Activated CD8-positive, alpha-beta memory T cell treated with anti-CD3 and anti-CD28 coated beads for 1 hour (primary cell): ENCODE data around the gene CLSTN3.

ENCODE experiments used
- DNase-seq, 2 donors: peaks; one replicate each; pipeline ENCODE4 v3.0.0-alpha.2; 2020; ENCODE audit warnings: low read depth in 1 of 2; ENCODE audit errors: extremely low read depth in 1 of 2

The CLSTN3 gene

GRCh38 chr12:7125632-7126227 is 4.4 kb upstream of the CLSTN3 start:
- DNase-seq = no peak

- DNase-seq = no peak
These were observed 2.1 kb upstream of the CLSTN3 start for GRCh38 chr12:7127916-7128626.

- no peak for DNase-seq
These were observed 1.4 kb upstream of the CLSTN3 start, which contains the start of gene RBP5 for GRCh38 chr12:7128681-7129286. RBP5 (minus strand) TSS chr12:7128889; CDS start chr12:7128775, 114 bp downstream.

GRCh38 chr12:7129287-7129871 is 792 bp upstream of the CLSTN3 start:
- DNase-seq = no peak

GRCh38 chr12:7130701-7131501 is 730 bp downstream of the CLSTN3 start:
- DNase-seq = peak in 1 of 2 donors; percentile 33

- DNase-seq = no peak
These were observed 1.3 kb downstream of the CLSTN3 start for GRCh38 chr12:7131502-7131866.

GRCh38 chr12:7134396-7135166 is 4.4 kb downstream of the CLSTN3 start:
- no peak for DNase-seq

- DNase-seq = no peak
These were observed 5.9 kb downstream of the CLSTN3 start for GRCh38 chr12:7136071-7136470.

GRCh38 chr12:7136676-7137075 is 6.5 kb downstream of the CLSTN3 start:
- no peak for DNase-seq

- DNase-seq = no peak
These were observed 7.7 kb downstream of the CLSTN3 start for GRCh38 chr12:7137908-7138307.

GRCh38 chr12:7139200-7139599 is 9.0 kb downstream of the CLSTN3 start:
- no peak for DNase-seq

GRCh38 chr12:7141351-7142005 is 11.3 kb downstream of the CLSTN3 start:
- no peak for DNase-seq

GRCh38 chr12:7142056-7142644 is 12.0 kb downstream of the CLSTN3 start:
- DNase-seq = peak in 1 of 2 donors; percentile 34

- DNase-seq = no peak
These were observed 12.8 kb downstream of the CLSTN3 start for GRCh38 chr12:7142809-7143465.

- no peak for DNase-seq
These were observed 13.4 kb downstream of the CLSTN3 start for GRCh38 chr12:7143564-7143963.

GRCh38 chr12:7144414-7145120 is 14.4 kb downstream of the CLSTN3 start:
- DNase-seq = no peak

GRCh38 chr12:7145671-7146070 is 15.5 kb downstream of the CLSTN3 start:
- DNase-seq = no peak

- no peak for DNase-seq
These were observed 16.1 kb downstream of the CLSTN3 start for GRCh38 chr12:7146228-7146627.
